ENCODE measurements around the gene OLFM2.
"Not testable (repeated sequence)": the region's sequence is repeated elsewhere in the genome, so short reads cannot be mapped to it uniquely, and the experiment has no call there.

Gene OLFM2

DNA sequence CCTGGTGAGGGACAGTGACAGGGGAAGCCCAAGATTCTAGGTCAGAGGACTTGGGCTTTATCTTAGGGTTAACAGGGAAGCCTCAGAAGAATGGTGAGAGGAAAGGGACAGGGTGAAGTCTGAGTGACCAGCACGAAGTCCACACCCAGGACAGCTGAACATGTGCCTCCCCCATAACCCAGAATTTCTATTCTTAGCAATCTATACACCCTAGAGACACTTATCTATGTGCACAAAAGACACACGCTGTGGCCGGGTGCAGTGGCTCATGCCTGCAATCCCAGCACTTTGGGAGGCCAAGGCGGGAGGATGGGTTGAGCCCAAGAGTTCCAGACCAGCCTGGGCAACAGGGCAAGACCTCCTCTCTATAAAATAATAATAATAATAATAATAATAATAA is 11.1 kb upstream of the OLFM2 start:
- ATAC-seq: no peak
- TF ChIP-seq ZNF565 (CRISPR knock-in tag; conservative IDR thresholded peaks at IDR 0.05; ENCODE audit: low read depth) (no peak), ZC3H10 (CRISPR knock-in tag; IDR thresholded peaks at IDR 0.05) (no peak), ISL1 (CRISPR knock-in tag; IDR thresholded peaks at IDR 0.05) (no peak), CSDC2 (CRISPR knock-in tag; IDR thresholded peaks at IDR 0.05) (no peak), ESRRG (CRISPR knock-in tag; IDR thresholded peaks at IDR 0.05) (no peak), ARNTL (CRISPR knock-in tag; IDR thresholded peaks at IDR 0.05; ENCODE audit: borderline replicate concordance, low read depth) (no peak)
- TF ChIP-seq, protein P1, sequence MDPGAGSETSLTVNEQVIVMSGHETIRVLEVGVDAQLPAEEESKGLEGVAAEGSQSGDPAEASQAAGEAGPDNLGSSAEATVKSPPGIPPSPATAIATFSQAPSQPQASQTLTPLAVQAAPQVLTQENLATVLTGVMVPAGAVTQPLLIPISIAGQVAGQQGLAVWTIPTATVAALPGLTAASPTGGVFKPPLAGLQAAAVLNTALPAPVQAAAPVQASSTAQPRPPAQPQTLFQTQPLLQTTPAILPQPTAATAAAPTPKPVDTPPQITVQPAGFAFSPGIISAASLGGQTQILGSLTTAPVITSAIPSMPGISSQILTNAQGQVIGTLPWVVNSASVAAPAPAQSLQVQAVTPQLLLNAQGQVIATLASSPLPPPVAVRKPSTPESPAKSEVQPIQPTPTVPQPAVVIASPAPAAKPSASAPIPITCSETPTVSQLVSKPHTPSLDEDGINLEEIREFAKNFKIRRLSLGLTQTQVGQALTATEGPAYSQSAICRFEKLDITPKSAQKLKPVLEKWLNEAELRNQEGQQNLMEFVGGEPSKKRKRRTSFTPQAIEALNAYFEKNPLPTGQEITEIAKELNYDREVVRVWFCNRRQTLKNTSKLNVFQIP (CRISPR knock-in tag; IDR thresholded peaks at IDR 0.05; ENCODE audit: borderline replicate concordance, low read depth): no peak
- TF ChIP-seq, protein P2, sequence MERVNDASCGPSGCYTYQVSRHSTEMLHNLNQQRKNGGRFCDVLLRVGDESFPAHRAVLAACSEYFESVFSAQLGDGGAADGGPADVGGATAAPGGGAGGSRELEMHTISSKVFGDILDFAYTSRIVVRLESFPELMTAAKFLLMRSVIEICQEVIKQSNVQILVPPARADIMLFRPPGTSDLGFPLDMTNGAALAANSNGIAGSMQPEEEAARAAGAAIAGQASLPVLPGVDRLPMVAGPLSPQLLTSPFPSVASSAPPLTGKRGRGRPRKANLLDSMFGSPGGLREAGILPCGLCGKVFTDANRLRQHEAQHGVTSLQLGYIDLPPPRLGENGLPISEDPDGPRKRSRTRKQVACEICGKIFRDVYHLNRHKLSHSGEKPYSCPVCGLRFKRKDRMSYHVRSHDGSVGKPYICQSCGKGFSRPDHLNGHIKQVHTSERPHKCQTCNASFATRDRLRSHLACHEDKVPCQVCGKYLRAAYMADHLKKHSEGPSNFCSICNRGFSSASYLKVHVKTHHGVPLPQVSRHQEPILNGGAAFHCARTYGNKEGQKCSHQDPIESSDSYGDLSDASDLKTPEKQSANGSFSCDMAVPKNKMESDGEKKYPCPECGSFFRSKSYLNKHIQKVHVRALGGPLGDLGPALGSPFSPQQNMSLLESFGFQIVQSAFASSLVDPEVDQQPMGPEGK (CRISPR knock-in tag; IDR thresholded peaks at IDR 0.05; ENCODE audit: borderline replicate concordance): no peak

DNA sequence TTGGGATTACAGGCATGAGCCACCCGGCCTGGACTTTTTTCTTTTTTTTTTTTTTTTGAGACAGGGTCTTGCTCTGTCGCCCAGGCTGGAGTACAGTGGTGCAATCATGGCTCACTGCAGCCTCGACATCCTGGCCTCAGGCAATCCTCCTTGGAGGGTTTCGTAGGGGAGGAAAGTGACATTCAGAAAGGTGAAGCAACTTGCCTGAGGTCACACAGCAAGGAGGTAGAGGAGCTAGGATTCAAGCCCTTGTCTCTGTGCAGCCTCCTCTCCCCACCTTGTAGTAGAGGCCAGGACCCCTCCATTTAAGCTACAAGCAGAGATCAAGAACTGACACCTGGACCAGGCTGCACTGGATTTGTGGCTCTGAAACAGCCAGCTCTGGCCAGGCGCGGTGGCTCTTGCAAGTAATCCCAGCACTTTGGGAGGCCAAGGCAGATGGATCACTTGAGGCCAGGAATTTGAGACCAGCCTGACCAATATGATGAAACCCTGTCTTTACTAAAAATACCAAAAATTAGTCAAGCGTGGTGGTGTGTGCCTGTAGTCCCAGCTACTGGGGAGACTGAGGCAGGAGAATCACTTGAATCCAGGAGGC is 10.3 kb upstream of the OLFM2 start:
- ATAC-seq: not testable (repeated sequence)

DNA sequence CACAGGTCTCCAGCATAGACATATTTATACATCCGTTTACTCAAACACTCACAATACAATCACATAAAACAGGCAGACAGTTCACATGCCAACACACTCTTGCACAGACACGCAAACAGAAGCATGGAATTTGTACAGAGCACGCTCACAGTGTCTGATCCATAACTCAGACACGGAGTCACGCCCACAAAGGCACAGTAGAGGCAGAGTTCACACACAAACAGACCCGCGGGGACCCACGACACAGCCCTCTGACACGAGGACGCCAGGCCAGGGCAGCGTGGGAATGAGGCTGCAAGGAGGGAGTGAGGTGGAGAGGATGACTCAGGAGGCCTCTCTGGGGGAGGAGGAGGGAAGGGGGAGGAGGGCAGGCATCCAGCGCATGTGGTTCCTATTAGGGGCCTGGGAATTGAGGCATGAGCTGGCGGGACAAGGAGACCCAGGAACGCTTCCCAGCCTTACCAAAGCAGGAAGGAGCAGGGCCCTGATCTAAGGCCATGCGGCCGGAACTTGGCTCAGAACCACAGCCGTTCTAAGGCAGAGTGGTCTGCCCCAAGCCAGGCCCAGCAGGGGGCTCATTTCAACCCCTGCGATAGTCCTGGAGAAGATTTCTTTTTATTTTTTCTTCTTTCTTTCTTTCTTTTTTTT is 9.1 kb upstream of the OLFM2 start:
- TF ChIP-seq SNAI2 (CRISPR knock-in tag; IDR thresholded peaks at IDR 0.05): no peak
- TF ChIP-seq, protein P3, sequence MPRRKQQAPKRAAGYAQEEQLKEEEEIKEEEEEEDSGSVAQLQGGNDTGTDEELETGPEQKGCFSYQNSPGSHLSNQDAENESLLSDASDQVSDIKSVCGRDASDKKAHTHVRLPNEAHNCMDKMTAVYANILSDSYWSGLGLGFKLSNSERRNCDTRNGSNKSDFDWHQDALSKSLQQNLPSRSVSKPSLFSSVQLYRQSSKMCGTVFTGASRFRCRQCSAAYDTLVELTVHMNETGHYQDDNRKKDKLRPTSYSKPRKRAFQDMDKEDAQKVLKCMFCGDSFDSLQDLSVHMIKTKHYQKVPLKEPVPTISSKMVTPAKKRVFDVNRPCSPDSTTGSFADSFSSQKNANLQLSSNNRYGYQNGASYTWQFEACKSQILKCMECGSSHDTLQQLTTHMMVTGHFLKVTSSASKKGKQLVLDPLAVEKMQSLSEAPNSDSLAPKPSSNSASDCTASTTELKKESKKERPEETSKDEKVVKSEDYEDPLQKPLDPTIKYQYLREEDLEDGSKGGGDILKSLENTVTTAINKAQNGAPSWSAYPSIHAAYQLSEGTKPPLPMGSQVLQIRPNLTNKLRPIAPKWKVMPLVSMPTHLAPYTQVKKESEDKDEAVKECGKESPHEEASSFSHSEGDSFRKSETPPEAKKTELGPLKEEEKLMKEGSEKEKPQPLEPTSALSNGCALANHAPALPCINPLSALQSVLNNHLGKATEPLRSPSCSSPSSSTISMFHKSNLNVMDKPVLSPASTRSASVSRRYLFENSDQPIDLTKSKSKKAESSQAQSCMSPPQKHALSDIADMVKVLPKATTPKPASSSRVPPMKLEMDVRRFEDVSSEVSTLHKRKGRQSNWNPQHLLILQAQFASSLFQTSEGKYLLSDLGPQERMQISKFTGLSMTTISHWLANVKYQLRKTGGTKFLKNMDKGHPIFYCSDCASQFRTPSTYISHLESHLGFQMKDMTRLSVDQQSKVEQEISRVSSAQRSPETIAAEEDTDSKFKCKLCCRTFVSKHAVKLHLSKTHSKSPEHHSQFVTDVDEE (CRISPR knock-in tag; IDR thresholded peaks at IDR 0.05): no peak
- TF ChIP-seq TCF4 (CRISPR knock-in tag; IDR thresholded peaks at IDR 0.05; ENCODE audit: borderline replicate concordance): peak; percentile 75
- 0 out of 2 replicates have a peak, but pooled peaks have one; percentile 25 for TF ChIP-seq ISL1 (CRISPR knock-in tag; IDR thresholded peaks at IDR 0.05)
- ATAC-seq: peak; percentile 97

DNA sequence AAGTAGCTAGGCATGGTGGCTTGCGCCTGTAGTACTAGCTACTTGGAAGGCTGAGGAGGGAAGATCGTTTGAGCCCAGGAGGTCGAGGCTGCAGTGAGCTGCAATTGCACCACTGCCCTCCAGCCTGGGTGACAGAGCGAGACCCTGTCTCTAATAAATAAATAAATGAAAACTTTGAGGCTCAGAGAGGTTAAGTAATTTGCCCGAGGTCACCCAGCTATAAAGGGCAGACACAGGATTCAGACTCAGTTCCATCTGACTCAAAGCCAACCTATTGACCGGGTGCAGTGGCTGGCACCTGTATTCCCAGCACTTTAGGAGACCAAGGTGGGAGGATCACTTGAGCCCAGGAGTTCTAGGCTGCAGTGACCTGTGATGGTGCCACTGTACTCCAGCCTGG is 7.4 kb upstream of the OLFM2 start:
- no peak for ATAC-seq
- TF ChIP-seq TCF4 (CRISPR knock-in tag; IDR thresholded peaks at IDR 0.05; ENCODE audit: borderline replicate concordance) (no peak), RARB (CRISPR knock-in tag; IDR thresholded peaks at IDR 0.05) (no peak), ZFP3 (CRISPR knock-in tag; IDR thresholded peaks at IDR 0.05) (no peak), PPARA (CRISPR knock-in tag; IDR thresholded peaks at IDR 0.05; ENCODE audit: borderline replicate concordance) (no peak), ZFP30 (CRISPR knock-in tag; IDR thresholded peaks at IDR 0.05) (no peak), ZNF8 (CRISPR knock-in tag; IDR thresholded peaks at IDR 0.05) (no peak), GLIS3 (CRISPR knock-in tag; IDR thresholded peaks at IDR 0.05) (no peak), SNAI2 (CRISPR knock-in tag; IDR thresholded peaks at IDR 0.05) (no peak), ZC3H10 (CRISPR knock-in tag; IDR thresholded peaks at IDR 0.05) (no peak), BACH2 (CRISPR knock-in tag; IDR thresholded peaks at IDR 0.05; ENCODE audit: borderline replicate concordance) (no peak)
- TF ChIP-seq, protein P3 (CRISPR knock-in tag; IDR thresholded peaks at IDR 0.05): no peak
- TF ChIP-seq, protein P1 (CRISPR knock-in tag; IDR thresholded peaks at IDR 0.05; ENCODE audit: borderline replicate concordance, low read depth): no peak
- TF ChIP-seq, protein P4, sequence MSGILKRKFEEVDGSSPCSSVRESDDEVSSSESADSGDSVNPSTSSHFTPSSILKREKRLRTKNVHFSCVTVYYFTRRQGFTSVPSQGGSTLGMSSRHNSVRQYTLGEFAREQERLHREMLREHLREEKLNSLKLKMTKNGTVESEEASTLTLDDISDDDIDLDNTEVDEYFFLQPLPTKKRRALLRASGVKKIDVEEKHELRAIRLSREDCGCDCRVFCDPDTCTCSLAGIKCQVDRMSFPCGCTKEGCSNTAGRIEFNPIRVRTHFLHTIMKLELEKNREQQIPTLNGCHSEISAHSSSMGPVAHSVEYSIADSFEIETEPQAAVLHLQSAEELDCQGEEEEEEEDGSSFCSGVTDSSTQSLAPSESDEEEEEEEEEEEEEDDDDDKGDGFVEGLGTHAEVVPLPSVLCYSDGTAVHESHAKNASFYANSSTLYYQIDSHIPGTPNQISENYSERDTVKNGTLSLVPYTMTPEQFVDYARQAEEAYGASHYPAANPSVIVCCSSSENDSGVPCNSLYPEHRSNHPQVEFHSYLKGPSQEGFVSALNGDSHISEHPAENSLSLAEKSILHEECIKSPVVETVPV (CRISPR knock-in tag; IDR thresholded peaks at IDR 0.05): no peak
- TF ChIP-seq, protein P5, sequence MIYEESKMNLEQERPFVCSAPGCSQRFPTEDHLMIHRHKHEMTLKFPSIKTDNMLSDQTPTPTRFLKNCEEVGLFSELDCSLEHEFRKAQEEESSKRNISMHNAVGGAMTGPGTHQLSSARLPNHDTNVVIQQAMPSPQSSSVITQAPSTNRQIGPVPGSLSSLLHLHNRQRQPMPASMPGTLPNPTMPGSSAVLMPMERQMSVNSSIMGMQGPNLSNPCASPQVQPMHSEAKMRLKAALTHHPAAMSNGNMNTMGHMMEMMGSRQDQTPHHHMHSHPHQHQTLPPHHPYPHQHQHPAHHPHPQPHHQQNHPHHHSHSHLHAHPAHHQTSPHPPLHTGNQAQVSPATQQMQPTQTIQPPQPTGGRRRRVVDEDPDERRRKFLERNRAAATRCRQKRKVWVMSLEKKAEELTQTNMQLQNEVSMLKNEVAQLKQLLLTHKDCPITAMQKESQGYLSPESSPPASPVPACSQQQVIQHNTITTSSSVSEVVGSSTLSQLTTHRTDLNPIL (CRISPR knock-in tag; IDR thresholded peaks at IDR 0.05; ENCODE audit: low read depth): no peak
